H1 (cell line): ENCODE results near the gene CUEDC2.

Source experiments
- ATF2 ChIP-seq: IDR thresholded peaks from 2 replicates; pipeline ENCODE4 v1.6.1; 2012; ENCODE audit warnings: low read length, inconsistent platforms
- BACH1 ChIP-seq: IDR thresholded peaks from 2 replicates; pipeline ENCODE4 v1.6.1; 2012; ENCODE audit warnings: low read length, improper control_type of control experiment
- CBX8 ChIP-seq: fragments of 300-800, 300-1000 bp; sonication (generic); IDR thresholded peaks from 2 replicates; pipeline ENCODE4 v1.7.1; 2016; ENCODE audit warnings: low read depth, low read length, borderline replicate concordance
- CTCF ChIP-seq, 3 experiments: IDR thresholded peaks; 1 replicate in 2 of 3; 2 replicates in 1 of 3; pipeline versions ENCODE4 v1.5.1 to v1.6.1; 2011; ENCODE audit warnings: low read length in 3 of 3, mild to moderate bottlenecking in 3 of 3, inconsistent platforms in 2 of 3, low read depth in 1 of 3, moderate library complexity in 1 of 3; ENCODE audit not compliant: insufficient read depth in 1 of 3; ENCODE audit errors: control extremely low read depth in 1 of 3
- EGR1 ChIP-seq: IDR thresholded peaks from 2 replicates; pipeline ENCODE4 v1.6.1; 2011; ENCODE audit warnings: low read depth, low read length, borderline replicate concordance
- EZH2 ChIP-seq: fragments of 200-600 bp; sonication (generic); IDR thresholded peaks from 2 replicates; pipeline ENCODE4 v1.7.1; 2012; ENCODE audit warnings: low read depth, mild to moderate bottlenecking, moderate library complexity, low read length, inconsistent platforms; ENCODE audit not compliant: severe bottlenecking
- FOSL1 ChIP-seq: IDR thresholded peaks from 2 replicates; pipeline ENCODE4 v1.6.1; 2011; ENCODE audit warnings: mild to moderate bottlenecking, low read depth, low read length, moderate library complexity; ENCODE audit not compliant: insufficient read depth
- JUND ChIP-seq: IDR thresholded peaks from 2 replicates; pipeline ENCODE4 v1.6.1; 2011; ENCODE audit warnings: mild to moderate bottlenecking, improper control_type of control experiment, low read length
- POLR2A ChIP-seq, 2 experiments: IDR thresholded peaks; 1 replicate in 1 of 2; 2 replicates in 1 of 2; pipeline ENCODE4 v1.6.1; 2011; ENCODE audit warnings: low read depth in 2 of 2, low read length in 2 of 2, mild to moderate bottlenecking in 2 of 2; ENCODE audit errors: control extremely low read depth in 1 of 2
- RAD21 ChIP-seq, 2 experiments: IDR thresholded peaks in 1 of 2; conservative IDR thresholded peaks in 1 of 2; 2 replicates each; pipeline ENCODE4 v1.6.1; 2011; ENCODE audit warnings: low read depth in 2 of 2, low read length in 2 of 2, improper control_type of control experiment in 1 of 2, inconsistent platforms in 1 of 2, mild to moderate bottlenecking in 1 of 2, moderate library complexity in 1 of 2
- SIN3A ChIP-seq, 2 experiments: IDR thresholded peaks in 1 of 2; conservative IDR thresholded peaks in 1 of 2; 2 replicates each; pipeline ENCODE4 v1.6.1; 2011 to 2012; ENCODE audit warnings: low read length in 2 of 2, improper control_type of control experiment in 1 of 2, low read depth in 1 of 2, mild to moderate bottlenecking in 1 of 2
- TAF1 ChIP-seq: IDR thresholded peaks from 2 replicates; pipeline ENCODE4 v1.6.1; 2011; ENCODE audit warnings: mild to moderate bottlenecking, low read depth, low read length
- TBP ChIP-seq: IDR thresholded peaks from 2 replicates; pipeline ENCODE4 v1.6.1; 2011; ENCODE audit warnings: low read depth, low read length, improper control_type of control experiment
- TF ChIP-seq, protein P1 (sequence below): IDR thresholded peaks from 2 replicates; pipeline ENCODE4 v1.6.1; 2011; ENCODE audit warnings: low read depth, mild to moderate bottlenecking, low read length; ENCODE audit not compliant: insufficient read depth

DNA sequence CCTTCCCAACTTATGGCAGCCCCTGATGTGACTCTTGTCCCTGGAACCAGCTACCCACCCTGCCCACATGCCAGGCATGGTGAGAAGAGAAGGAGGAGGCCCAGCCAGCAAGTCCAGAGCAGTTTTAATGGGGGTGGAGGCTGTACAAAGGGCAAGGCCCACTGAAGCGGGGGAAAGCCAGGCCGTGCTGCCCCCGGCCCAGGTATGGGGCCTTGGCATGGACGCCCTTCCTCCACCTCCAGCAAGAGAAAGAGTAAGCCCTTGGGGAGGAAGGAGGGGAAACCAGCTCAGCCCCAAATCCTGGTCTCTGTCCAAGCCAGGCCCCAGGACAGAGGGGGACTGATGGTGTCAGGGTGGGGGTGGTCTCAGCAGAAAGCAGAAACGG, 29.9 kb downstream of the CUEDC2 start:
- TF ChIP-seq EZH2 (no peak), CTCF (IDR thresholded peaks at IDR 0.05; ENCODE audit: control extremely low read depth in 1 of 3, insufficient read depth in 1 of 3, low read depth in 1 of 3, low read length in 3 of 3) (no peak), BACH1 (no peak), ATF2 (no peak), SIN3A (conservative IDR thresholded peaks at IDR 0.05 in 1 of 2, IDR thresholded peaks at IDR 0.05 in 1 of 2; ENCODE audit: low read depth in 1 of 2, low read length in 2 of 2) (no peak), RAD21 (IDR thresholded peaks at IDR 0.05 in 1 of 2, conservative IDR thresholded peaks at IDR 0.05 in 1 of 2; ENCODE audit: low read depth in 2 of 2, low read length in 2 of 2) (no peak), JUND (no peak), CBX8 (no peak), POLR2A (IDR thresholded peaks at IDR 0.05; ENCODE audit: control extremely low read depth in 1 of 2, low read depth in 2 of 2, low read length in 2 of 2) (no peak), TAF1 (no peak), TBP (no peak), FOSL1 (no peak), EGR1 (no peak)
- TF ChIP-seq, protein P1, sequence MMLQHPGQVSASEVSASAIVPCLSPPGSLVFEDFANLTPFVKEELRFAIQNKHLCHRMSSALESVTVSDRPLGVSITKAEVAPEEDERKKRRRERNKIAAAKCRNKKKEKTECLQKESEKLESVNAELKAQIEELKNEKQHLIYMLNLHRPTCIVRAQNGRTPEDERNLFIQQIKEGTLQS = no peak
